ENCODE data around the gene PCBP3.
"Not testable (repeated sequence)": the region's sequence is repeated elsewhere in the genome, so short reads cannot be mapped to it uniquely, and the experiment has no call there.

Gene PCBP3

GRCh38 chr21:45850181-45850580 is 206.7 kb downstream of the PCBP3 start:
- H3K4me3 Mint-ChIP-seq: no peak overlapping the region
- peaks cover 15% of the 10 kb centered on the region for H3K27me3 Mint-ChIP-seq
- H3K9me3 Mint-ChIP-seq: no peaks in the 10 kb centered on the region
- ATAC-seq (ENCODE audit: low read depth) (no peak), DNase-seq (ENCODE audit: low spot score in 2 of 2) (no peak)
- no peaks in the 10 kb centered on the region for H3K36me3 Mint-ChIP-seq
- H3K4me1 Mint-ChIP-seq: peaks cover 4% of the 10 kb centered on the region
- no peak overlapping the region for H3K27ac Mint-ChIP-seq

GRCh38 chr21:45852386-45852785 is 208.9 kb downstream of the PCBP3 start:
- ATAC-seq (ENCODE audit: low read depth); H3K36me3 Mint-ChIP-seq; DNase-seq (ENCODE audit: low spot score in 2 of 2); H3K9me3 Mint-ChIP-seq; H3K4me1 Mint-ChIP-seq; H3K4me3 Mint-ChIP-seq; H3K27ac Mint-ChIP-seq: not testable (repeated sequence)
- peaks cover 15% of the 10 kb centered on the region for H3K27me3 Mint-ChIP-seq

- DNase-seq (ENCODE audit: low spot score in 2 of 2) (no peak), ATAC-seq (ENCODE audit: low read depth) (no peak)
- Mint-ChIP-seq H3K27me3 (peaks cover 13% of the 10 kb centered on the region), H3K36me3 (no peaks in the 10 kb centered on the region), H3K4me3 (no peak overlapping the region), H3K4me1 (peaks cover 4% of the 10 kb centered on the region), H3K27ac (peak overlapping the region; percentile 39), H3K9me3 (no peaks in the 10 kb centered on the region)
Measured at GRCh38 chr21:45852886-45853400, 209.4 kb downstream of the PCBP3 start.

GRCh38 chr21:45853703-45854342 is 210.3 kb downstream of the PCBP3 start:
- Mint-ChIP-seq H3K27me3 (peaks cover 12% of the 10 kb centered on the region), H3K4me3 (no peak overlapping the region), H3K4me1 (peaks cover 4% of the 10 kb centered on the region), H3K36me3 (no peaks in the 10 kb centered on the region), H3K27ac (no peak overlapping the region), H3K9me3 (no peaks in the 10 kb centered on the region)
- ATAC-seq (ENCODE audit: low read depth) (no peak), DNase-seq (ENCODE audit: low spot score in 2 of 2) (no peak)

GRCh38 chr21:45854690-45855247 is 211.2 kb downstream of the PCBP3 start:
- peaks cover 4% of the 10 kb centered on the region for H3K4me1 Mint-ChIP-seq
- no peak overlapping the region for H3K27ac Mint-ChIP-seq
- no peaks in the 10 kb centered on the region for H3K36me3 Mint-ChIP-seq
- H3K9me3 Mint-ChIP-seq: no peaks in the 10 kb centered on the region
- ATAC-seq (ENCODE audit: low read depth) (no peak), DNase-seq (ENCODE audit: low spot score in 2 of 2) (no peak)
- no peak overlapping the region for H3K4me3 Mint-ChIP-seq
- H3K27me3 Mint-ChIP-seq: peaks cover 11% of the 10 kb centered on the region

GRCh38 chr21:45855248-45855811 is 211.8 kb downstream of the PCBP3 start:
- ATAC-seq (ENCODE audit: low read depth): no peak
- H3K9me3 Mint-ChIP-seq: no peaks in the 10 kb centered on the region
- H3K27me3 Mint-ChIP-seq: peaks cover 5% of the 10 kb centered on the region
- no peaks in the 10 kb centered on the region for H3K36me3 Mint-ChIP-seq
- no peak for DNase-seq (ENCODE audit: low spot score in 2 of 2)
- no peak overlapping the region for H3K4me3 Mint-ChIP-seq
- peaks cover 4% of the 10 kb centered on the region for H3K4me1 Mint-ChIP-seq
- H3K27ac Mint-ChIP-seq: no peak overlapping the region

GRCh38 chr21:45856442-45856841 is 212.9 kb downstream of the PCBP3 start:
- H3K27ac Mint-ChIP-seq: no peak overlapping the region
- H3K36me3 Mint-ChIP-seq: no peaks in the 10 kb centered on the region
- no peak overlapping the region for H3K4me3 Mint-ChIP-seq
- DNase-seq (ENCODE audit: low spot score in 2 of 2): no peak
- H3K27me3 Mint-ChIP-seq: peaks cover 3% of the 10 kb centered on the region
- peaks cover 2% of the 10 kb centered on the region for H3K4me1 Mint-ChIP-seq
- no peak for ATAC-seq (ENCODE audit: low read depth)
- H3K9me3 Mint-ChIP-seq: no peaks in the 10 kb centered on the region

- no peak for ATAC-seq (ENCODE audit: low read depth)
- H3K4me3 Mint-ChIP-seq: no peak overlapping the region
- DNase-seq (ENCODE audit: low spot score in 2 of 2): no peak
- no peaks in the 10 kb centered on the region for H3K9me3 Mint-ChIP-seq
- H3K27ac Mint-ChIP-seq: no peak overlapping the region
- H3K36me3 Mint-ChIP-seq: no peaks in the 10 kb centered on the region
- H3K27me3 Mint-ChIP-seq: peaks cover 2% of the 10 kb centered on the region
- H3K4me1 Mint-ChIP-seq: no peaks in the 10 kb centered on the region
Measured at GRCh38 chr21:45856906-45857305, 213.4 kb downstream of the PCBP3 start.

GRCh38 chr21:45857761-45858160 is 214.2 kb downstream of the PCBP3 start:
- H3K9me3 Mint-ChIP-seq: no peaks in the 10 kb centered on the region
- H3K27ac Mint-ChIP-seq: no peak overlapping the region
- H3K36me3 Mint-ChIP-seq: no peaks in the 10 kb centered on the region
- peaks cover 2% of the 10 kb centered on the region for H3K27me3 Mint-ChIP-seq
- DNase-seq (ENCODE audit: low spot score in 2 of 2) (no peak), ATAC-seq (ENCODE audit: low read depth) (no peak)
- H3K4me3 Mint-ChIP-seq: no peak overlapping the region
- peaks cover 4% of the 10 kb centered on the region for H3K4me1 Mint-ChIP-seq

- peaks cover 6% of the 10 kb centered on the region for H3K4me1 Mint-ChIP-seq
- peaks cover 2% of the 10 kb centered on the region for H3K27me3 Mint-ChIP-seq
- H3K4me3 Mint-ChIP-seq: no peak overlapping the region
- H3K27ac Mint-ChIP-seq: no peak overlapping the region
- H3K9me3 Mint-ChIP-seq: no peaks in the 10 kb centered on the region
- no peaks in the 10 kb centered on the region for H3K36me3 Mint-ChIP-seq
- DNase-seq (ENCODE audit: low spot score in 2 of 2) (no peak), ATAC-seq (ENCODE audit: low read depth) (no peak)
Measured at GRCh38 chr21:45858180-45858579, 214.7 kb downstream of the PCBP3 start.

GRCh38 chr21:45859041-45859761 is 215.7 kb downstream of the PCBP3 start:
- Mint-ChIP-seq H3K9me3 (no peaks in the 10 kb centered on the region), H3K27me3 (peaks cover 2% of the 10 kb centered on the region), H3K4me3 (no peak overlapping the region), H3K4me1 (peaks cover 6% of the 10 kb centered on the region), H3K27ac (no peak overlapping the region), H3K36me3 (no peaks in the 10 kb centered on the region)
- no peak for DNase-seq (ENCODE audit: low spot score in 2 of 2)
- ATAC-seq (ENCODE audit: low read depth): no peak

GRCh38 chr21:45859762-45860357 is 216.3 kb downstream of the PCBP3 start:
- DNase-seq (ENCODE audit: low spot score in 2 of 2) (no peak), ATAC-seq (ENCODE audit: low read depth) (no peak)
- H3K27me3 Mint-ChIP-seq: peaks cover 2% of the 10 kb centered on the region

GRCh38 chr21:45860493-45861155 is 217.1 kb downstream of the PCBP3 start:
- no peak for ATAC-seq (ENCODE audit: low read depth)
- H3K4me3 Mint-ChIP-seq: no peak overlapping the region
- no peak for DNase-seq (ENCODE audit: low spot score in 2 of 2)
- peaks cover 2% of the 10 kb centered on the region for H3K27me3 Mint-ChIP-seq
- no peaks in the 10 kb centered on the region for H3K36me3 Mint-ChIP-seq
- H3K9me3 Mint-ChIP-seq: no peaks in the 10 kb centered on the region
- no peak overlapping the region for H3K27ac Mint-ChIP-seq
- H3K4me1 Mint-ChIP-seq: peaks cover 6% of the 10 kb centered on the region

More at GRCh38 chr21:45859762-45860357, 216.3 kb downstream of the PCBP3 start:
- no peaks in the 10 kb centered on the region for H3K36me3 Mint-ChIP-seq
- no peak overlapping the region for H3K27ac Mint-ChIP-seq
- H3K4me1 Mint-ChIP-seq: peaks cover 6% of the 10 kb centered on the region
- no peak overlapping the region for H3K4me3 Mint-ChIP-seq
- no peaks in the 10 kb centered on the region for H3K9me3 Mint-ChIP-seq

Data from memory B cell (primary cell).